ENCODE data around the gene WDFY4. TPM values are rescaled to one million over a fixed set of nuclear protein-coding genes. Genes with fewer than 3 reads are reported as not detected.

Gene WDFY4
- total RNA-seq, 2 donors from 2014 or later, result 0.70 to 2.0 TPM

DNA sequence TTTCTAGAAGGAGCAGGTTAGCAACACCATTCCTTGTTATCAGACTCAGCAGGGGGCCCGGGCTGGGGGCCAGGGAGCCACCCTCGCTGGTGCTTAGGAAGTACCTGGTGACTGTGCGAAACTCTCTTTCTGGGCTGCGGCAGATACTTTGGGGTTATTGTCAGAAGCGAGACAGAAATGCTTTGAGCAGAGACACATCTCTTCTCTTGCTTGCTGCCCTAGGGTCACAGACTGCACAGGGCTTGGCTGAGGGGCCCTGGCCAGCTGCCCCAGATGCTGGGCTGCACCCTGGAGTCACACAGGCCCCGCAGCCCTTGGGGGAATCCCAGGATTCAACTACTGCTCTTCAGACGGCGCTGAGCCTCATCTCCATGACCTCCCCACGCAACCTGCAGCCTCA, 91.9 kb downstream of the WDFY4 start:
- Histone ChIP-seq H3K27me3 (no peaks in the 10 kb centered on the region), H3K36me3 (no peaks in the 10 kb centered on the region), H3K4me1 (no peaks in the 10 kb centered on the region), H3K4me3 (no peak overlapping the region), H3K27ac (no peak overlapping the region), H3K9me3 (no peaks in the 10 kb centered on the region)
- TF ChIP-seq, protein P1, sequence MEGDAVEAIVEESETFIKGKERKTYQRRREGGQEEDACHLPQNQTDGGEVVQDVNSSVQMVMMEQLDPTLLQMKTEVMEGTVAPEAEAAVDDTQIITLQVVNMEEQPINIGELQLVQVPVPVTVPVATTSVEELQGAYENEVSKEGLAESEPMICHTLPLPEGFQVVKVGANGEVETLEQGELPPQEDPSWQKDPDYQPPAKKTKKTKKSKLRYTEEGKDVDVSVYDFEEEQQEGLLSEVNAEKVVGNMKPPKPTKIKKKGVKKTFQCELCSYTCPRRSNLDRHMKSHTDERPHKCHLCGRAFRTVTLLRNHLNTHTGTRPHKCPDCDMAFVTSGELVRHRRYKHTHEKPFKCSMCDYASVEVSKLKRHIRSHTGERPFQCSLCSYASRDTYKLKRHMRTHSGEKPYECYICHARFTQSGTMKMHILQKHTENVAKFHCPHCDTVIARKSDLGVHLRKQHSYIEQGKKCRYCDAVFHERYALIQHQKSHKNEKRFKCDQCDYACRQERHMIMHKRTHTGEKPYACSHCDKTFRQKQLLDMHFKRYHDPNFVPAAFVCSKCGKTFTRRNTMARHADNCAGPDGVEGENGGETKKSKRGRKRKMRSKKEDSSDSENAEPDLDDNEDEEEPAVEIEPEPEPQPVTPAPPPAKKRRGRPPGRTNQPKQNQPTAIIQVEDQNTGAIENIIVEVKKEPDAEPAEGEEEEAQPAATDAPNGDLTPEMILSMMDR (IDR thresholded peaks at IDR 0.05), result no peak
- DNase-seq (ENCODE audit: low spot score), result no peak

DNA sequence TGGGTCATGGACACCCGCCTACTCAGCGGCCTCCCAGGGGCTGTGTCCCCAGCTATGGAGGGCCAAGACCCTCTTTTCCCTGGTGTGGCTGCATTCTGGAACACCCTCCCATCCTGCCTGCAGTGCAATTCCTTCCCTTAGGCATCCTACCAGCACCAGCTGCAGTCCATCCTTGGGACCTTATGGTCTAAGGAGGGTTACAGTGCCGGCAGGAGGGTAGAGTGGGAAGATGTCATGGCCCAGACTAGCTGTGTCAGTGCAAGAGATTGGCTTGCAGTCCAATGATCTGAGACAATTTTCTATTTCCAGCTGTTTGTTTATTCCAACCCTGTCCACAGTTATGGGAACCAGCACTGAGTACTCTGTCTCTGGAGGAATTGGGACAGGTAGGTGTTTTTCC, 92.4 kb downstream of the WDFY4 start:
- Histone ChIP-seq H3K27me3 (no peaks in the 10 kb centered on the region), H3K36me3 (no peaks in the 10 kb centered on the region), H3K27ac (no peak overlapping the region), H3K4me3 (no peak overlapping the region), H3K9me3 (no peaks in the 10 kb centered on the region), H3K4me1 (no peaks in the 10 kb centered on the region)
- no peak for DNase-seq (ENCODE audit: low spot score)
- TF ChIP-seq, protein P1 (IDR thresholded peaks at IDR 0.05), result no peak

DNA sequence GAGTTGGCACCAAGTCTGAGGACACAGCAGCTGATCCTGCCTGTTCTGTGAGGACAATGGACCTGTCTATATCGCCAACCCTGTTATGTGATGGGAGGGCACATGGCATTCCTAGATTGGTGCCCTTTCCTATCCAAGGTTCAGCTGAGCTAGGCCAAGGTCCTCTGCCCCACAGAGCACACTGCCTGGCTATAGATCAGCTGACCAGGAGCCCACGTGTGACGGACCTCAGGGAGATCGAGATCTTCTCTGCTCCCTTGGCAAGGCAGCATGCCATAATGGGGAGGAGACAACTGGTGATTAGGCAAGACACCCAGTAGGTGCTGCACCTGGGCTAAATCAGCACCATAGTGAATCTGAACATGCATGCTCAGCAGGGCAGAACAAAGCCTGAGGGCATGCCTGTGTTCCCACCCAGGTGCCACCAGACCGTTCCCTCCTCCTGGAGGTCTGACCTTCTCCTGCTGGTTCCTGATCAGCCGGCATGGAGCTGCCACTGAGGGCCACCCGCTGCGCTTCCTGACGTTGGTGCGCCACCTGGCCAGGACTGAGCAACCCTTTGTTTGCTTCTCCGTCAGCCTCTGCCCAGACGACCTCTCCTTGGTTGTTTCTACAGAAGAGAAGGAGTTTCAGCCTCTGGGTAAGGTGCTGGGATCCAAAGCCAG, 93.7 kb downstream of the WDFY4 start:
- Histone ChIP-seq H3K27ac (no peak overlapping the region), H3K27me3 (no peaks in the 10 kb centered on the region), H3K4me1 (no peaks in the 10 kb centered on the region), H3K9me3 (no peaks in the 10 kb centered on the region), H3K4me3 (no peak overlapping the region), H3K36me3 (no peaks in the 10 kb centered on the region)
- TF ChIP-seq, protein P1 (IDR thresholded peaks at IDR 0.05), result no peak
- peak; percentile 28 for DNase-seq (ENCODE audit: low spot score)

DNA sequence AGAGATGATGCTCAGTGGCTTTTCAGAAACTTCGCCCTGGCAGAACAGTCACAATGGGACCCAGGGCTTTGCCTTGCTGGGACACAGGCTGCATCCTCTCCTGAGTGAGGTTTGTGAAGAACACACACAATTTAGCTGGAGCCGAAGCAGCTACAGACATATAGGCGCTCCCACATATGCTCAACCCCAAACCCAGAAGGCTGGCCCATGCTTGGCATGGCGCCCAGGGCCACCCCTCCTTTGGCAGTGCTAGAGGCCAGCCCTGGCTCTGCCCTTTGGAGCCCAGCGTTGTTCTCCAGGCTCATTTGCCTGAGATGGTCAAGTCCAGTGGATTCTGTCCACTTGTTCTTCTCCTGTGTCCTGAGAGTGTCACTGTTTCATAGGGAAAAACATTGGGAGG, 94.4 kb downstream of the WDFY4 start:
- no peaks in the 10 kb centered on the region for H3K9me3 ChIP-seq
- TF ChIP-seq, protein P1 (IDR thresholded peaks at IDR 0.05), result no peak
- no peaks in the 10 kb centered on the region for H3K4me1 ChIP-seq
- DNase-seq (ENCODE audit: low spot score), result peak; percentile 32
- H3K4me3 ChIP-seq, result no peak overlapping the region
- H3K36me3 ChIP-seq, result no peaks in the 10 kb centered on the region
- H3K27ac ChIP-seq, result no peak overlapping the region
- no peaks in the 10 kb centered on the region for H3K27me3 ChIP-seq

DNA sequence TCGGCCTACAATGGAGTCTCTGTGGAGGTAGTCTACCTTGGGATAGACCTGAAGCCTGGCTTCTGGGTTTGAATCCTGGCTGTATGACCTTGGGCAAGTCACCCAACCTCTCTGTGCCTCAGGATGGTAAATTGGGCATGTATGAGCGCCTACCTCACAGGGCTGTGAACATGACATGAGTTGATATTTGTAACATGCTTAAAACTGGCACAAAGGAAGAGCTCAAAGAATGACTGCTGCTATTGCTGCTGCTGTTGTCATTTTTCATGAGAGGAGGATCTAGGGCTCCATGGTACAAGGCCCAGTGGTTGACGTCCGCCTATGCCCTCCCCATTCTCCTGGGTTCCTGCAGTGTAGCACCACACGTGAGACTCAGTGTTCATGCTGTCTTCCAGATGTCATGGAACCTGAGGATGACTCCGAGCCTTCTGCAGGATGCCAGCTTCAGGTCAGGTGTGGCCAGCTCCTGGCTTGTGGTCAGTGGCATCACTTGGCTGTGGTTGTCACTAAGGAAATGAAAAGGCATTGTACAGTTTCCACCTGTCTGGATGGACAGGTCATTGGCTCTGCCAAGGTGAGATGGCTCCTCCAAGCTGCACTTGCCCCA, 95.0 kb downstream of the WDFY4 start:
- no peaks in the 10 kb centered on the region for H3K36me3 ChIP-seq
- no peaks in the 10 kb centered on the region for H3K27me3 ChIP-seq
- H3K9me3 ChIP-seq, result no peaks in the 10 kb centered on the region
- H3K4me3 ChIP-seq, result no peak overlapping the region
- TF ChIP-seq, protein P1 (IDR thresholded peaks at IDR 0.05), result no peak
- DNase-seq (ENCODE audit: low spot score), result peak; percentile 21
- H3K4me1 ChIP-seq, result no peaks in the 10 kb centered on the region
- H3K27ac ChIP-seq, result no peak overlapping the region
